Skeletal muscle satellite cell (primary cell): ENCODE data around the gene NT5C2.

ENCODE experiments used
- H3K27me3 ChIP-seq: 2 replicates; pipeline ENCODE4 v1.7.0; 2013; ENCODE audit warnings: low read length; ENCODE audit not compliant: control insufficient read depth, insufficient read depth
- H3K36me3 ChIP-seq: 2 replicates; pipeline ENCODE4 v1.7.0; 2013; ENCODE audit warnings: mild to moderate bottlenecking, control low read depth, low read length; ENCODE audit not compliant: insufficient read depth
- H3K4me1 ChIP-seq: 2 replicates; pipeline ENCODE4 v1.7.0; 2013; ENCODE audit warnings: low read length; ENCODE audit not compliant: control insufficient read depth, insufficient read depth
- H3K4me2 ChIP-seq: 2 replicates; pipeline ENCODE4 v1.7.0; 2013; ENCODE audit warnings: mild to moderate bottlenecking, low read length
- H3K4me3 ChIP-seq: 2 replicates; pipeline ENCODE4 v1.7.0; 2013; ENCODE audit warnings: low read length
- H3K9ac ChIP-seq: 2 replicates; pipeline ENCODE4 v1.7.0; 2013; ENCODE audit warnings: mild to moderate bottlenecking, low read depth, low read length, moderate library complexity
- H3K9me3 ChIP-seq: replicated peaks from 2 replicates; pipeline ENCODE4 v1.7.0; 2013; ENCODE audit warnings: mild to moderate bottlenecking, control low read depth, low read length

The NT5C2 gene

GRCh38 chr10:103098240-103098639 lies 94.8 kb downstream of the NT5C2 start:
- Histone ChIP-seq H3K36me3 (peaks cover 83% of the 10 kb centered on the region), H3K4me2 (no peak overlapping the region), H3K27me3 (no peaks in the 10 kb centered on the region), H3K4me1 (no peaks in the 10 kb centered on the region), H3K9me3 (no peaks in the 10 kb centered on the region), H3K9ac (no peak overlapping the region), H3K4me3 (no peak overlapping the region)

DNA sequence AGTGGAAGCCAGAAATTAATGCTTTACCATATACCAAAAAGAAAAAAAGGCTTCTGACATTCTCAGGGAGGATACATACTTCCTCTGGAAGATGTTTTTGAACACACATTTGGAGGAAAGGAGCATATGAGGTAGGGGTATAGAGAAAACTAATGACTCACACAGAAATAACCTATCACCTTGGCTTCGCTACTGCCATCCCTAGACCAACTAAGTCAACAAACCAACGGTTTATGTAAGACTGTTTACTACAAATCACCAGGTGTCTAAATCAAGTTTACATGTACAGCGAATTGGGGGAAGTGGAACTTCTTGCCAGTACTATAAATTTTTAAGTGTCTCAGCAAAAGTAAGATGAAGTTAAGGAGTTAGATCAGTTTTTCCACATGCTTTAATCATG lies 96.9 kb downstream of the NT5C2 start:
- peaks cover 90% of the 10 kb centered on the region for H3K36me3 ChIP-seq
- H3K4me3 ChIP-seq, result no peak overlapping the region
- no peaks in the 10 kb centered on the region for H3K27me3 ChIP-seq
- H3K9ac ChIP-seq, result no peak overlapping the region
- H3K9me3 ChIP-seq, result no peaks in the 10 kb centered on the region
- no peaks in the 10 kb centered on the region for H3K4me1 ChIP-seq
- no peak overlapping the region for H3K4me2 ChIP-seq

GRCh38 chr10:103095005-103095404 lies 98.1 kb downstream of the NT5C2 start:
- Histone ChIP-seq H3K9me3 (no peaks in the 10 kb centered on the region), H3K4me3 (no peak overlapping the region), H3K27me3 (no peaks in the 10 kb centered on the region), H3K4me1 (no peaks in the 10 kb centered on the region), H3K9ac (no peak overlapping the region), H3K4me2 (no peak overlapping the region), H3K36me3 (peaks cover 90% of the 10 kb centered on the region)

DNA sequence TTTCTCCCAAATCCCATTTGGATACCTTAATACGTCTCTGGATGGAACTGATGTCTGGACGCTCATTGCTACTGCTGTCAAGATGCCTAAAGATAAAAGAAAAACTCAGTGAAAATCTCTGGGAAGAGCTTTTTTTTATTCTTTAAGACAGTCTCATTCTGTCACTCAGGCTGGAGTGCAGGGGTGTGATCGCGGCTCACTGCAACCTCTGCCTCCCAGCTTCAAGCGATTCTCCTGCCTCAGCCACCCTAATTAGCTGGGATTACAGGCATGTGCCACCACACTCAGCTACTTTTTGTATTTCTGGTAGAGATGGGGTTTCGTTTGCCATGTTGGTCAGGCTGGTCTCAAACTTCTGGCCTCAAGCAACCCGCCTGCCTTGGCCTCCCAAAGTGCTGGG lies 102.2 kb downstream of the NT5C2 start:
- H3K4me3 ChIP-seq, result no peak overlapping the region
- H3K9me3 ChIP-seq, result no peaks in the 10 kb centered on the region
- no peak overlapping the region for H3K9ac ChIP-seq
- H3K4me1 ChIP-seq, result no peaks in the 10 kb centered on the region
- H3K27me3 ChIP-seq, result no peaks in the 10 kb centered on the region
- H3K36me3 ChIP-seq, result peaks cover 91% of the 10 kb centered on the region
- H3K4me2 ChIP-seq, result no peak overlapping the region

GRCh38 chr10:103089493-103089892 lies 103.6 kb downstream of the NT5C2 start:
- peaks cover 91% of the 10 kb centered on the region for H3K36me3 ChIP-seq
- no peaks in the 10 kb centered on the region for H3K27me3 ChIP-seq
- H3K4me1 ChIP-seq, result no peaks in the 10 kb centered on the region
- H3K9me3 ChIP-seq, result no peaks in the 10 kb centered on the region
- H3K4me3 ChIP-seq, result no peak overlapping the region
- no peak overlapping the region for H3K9ac ChIP-seq
- no peak overlapping the region for H3K4me2 ChIP-seq

GRCh38 chr10:103086799-103087198 lies 106.3 kb downstream of the NT5C2 start:
- Histone ChIP-seq H3K4me1 (no peaks in the 10 kb centered on the region), H3K4me2 (no peak overlapping the region), H3K27me3 (no peaks in the 10 kb centered on the region), H3K36me3 (peaks cover 80% of the 10 kb centered on the region), H3K4me3 (no peak overlapping the region), H3K9me3 (no peaks in the 10 kb centered on the region), H3K9ac (no peak overlapping the region)

- Histone ChIP-seq H3K27me3 (no peaks in the 10 kb centered on the region), H3K9me3 (no peaks in the 10 kb centered on the region), H3K4me3 (no peak overlapping the region), H3K4me2 (no peak overlapping the region), H3K4me1 (no peaks in the 10 kb centered on the region), H3K9ac (no peak overlapping the region), H3K36me3 (peaks cover 75% of the 10 kb centered on the region)
These were observed 106.8 kb downstream of the NT5C2 start for GRCh38 chr10:103086261-103086660.

DNA sequence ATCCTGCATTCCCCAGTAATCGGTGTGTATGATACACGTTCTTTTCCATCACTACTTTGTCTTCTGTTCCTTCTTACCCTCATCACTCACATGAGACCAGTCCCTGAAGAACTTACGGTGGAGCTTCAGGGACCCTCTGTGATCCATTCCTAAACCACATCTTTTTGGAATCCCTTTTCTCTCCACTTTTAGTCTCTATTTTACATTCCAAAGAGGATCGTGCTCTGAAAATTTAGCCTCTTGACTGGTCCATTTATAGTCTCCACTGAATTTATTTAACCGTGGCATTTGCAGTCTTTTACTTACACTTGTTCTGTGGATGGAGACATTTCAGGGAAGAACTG lies 109.1 kb downstream of the NT5C2 start:
- no peaks in the 10 kb centered on the region for H3K27me3 ChIP-seq
- H3K36me3 ChIP-seq, result peaks cover 52% of the 10 kb centered on the region
- no peak overlapping the region for H3K4me2 ChIP-seq
- no peak overlapping the region for H3K4me3 ChIP-seq
- H3K9me3 ChIP-seq, result no peaks in the 10 kb centered on the region
- no peak overlapping the region for H3K9ac ChIP-seq
- no peaks in the 10 kb centered on the region for H3K4me1 ChIP-seq

GRCh38 chr10:103083266-103083976 lies 109.7 kb downstream of the NT5C2 start:
- Histone ChIP-seq H3K27me3 (no peaks in the 10 kb centered on the region), H3K4me3 (no peak overlapping the region), H3K4me1 (no peaks in the 10 kb centered on the region), H3K36me3 (peaks cover 47% of the 10 kb centered on the region), H3K9ac (no peak overlapping the region), H3K4me2 (no peak overlapping the region), H3K9me3 (no peaks in the 10 kb centered on the region)

GRCh38 chr10:103082683-103083082 lies 110.4 kb downstream of the NT5C2 start:
- Histone ChIP-seq H3K36me3 (peaks cover 42% of the 10 kb centered on the region), H3K4me1 (no peaks in the 10 kb centered on the region), H3K9me3 (no peaks in the 10 kb centered on the region), H3K9ac (no peak overlapping the region), H3K4me3 (no peak overlapping the region), H3K27me3 (no peaks in the 10 kb centered on the region), H3K4me2 (no peak overlapping the region)

- H3K36me3 ChIP-seq, result peaks cover 26% of the 10 kb centered on the region
- no peak overlapping the region for H3K4me3 ChIP-seq
- H3K4me1 ChIP-seq, result no peaks in the 10 kb centered on the region
- no peak overlapping the region for H3K4me2 ChIP-seq
- no peak overlapping the region for H3K9ac ChIP-seq
- no peaks in the 10 kb centered on the region for H3K27me3 ChIP-seq
- no peaks in the 10 kb centered on the region for H3K9me3 ChIP-seq
These were observed 112.0 kb downstream of the NT5C2 start for GRCh38 chr10:103080891-103081581.

DNA sequence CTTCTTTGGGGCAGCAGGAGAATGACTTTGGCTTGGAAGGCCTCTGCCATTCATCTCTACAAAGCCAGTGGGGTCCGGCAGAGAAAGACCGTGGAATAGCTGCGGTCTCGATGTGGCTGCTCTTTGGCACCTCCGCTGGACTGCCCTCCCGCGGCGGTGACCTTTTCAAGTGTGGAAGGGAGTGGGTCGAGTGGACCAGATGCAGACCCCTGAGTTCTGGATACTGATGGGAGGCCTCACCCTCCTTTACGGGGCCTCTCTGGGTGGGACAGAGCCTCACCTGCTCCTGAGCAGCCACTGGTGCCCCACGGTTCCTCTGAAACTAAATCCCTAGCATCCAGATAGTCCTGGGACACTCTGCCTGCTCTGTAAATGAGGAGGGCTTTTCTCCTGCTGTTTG lies 113.1 kb downstream of the NT5C2 start:
- Histone ChIP-seq H3K27me3 (no peaks in the 10 kb centered on the region), H3K9ac (no peak overlapping the region), H3K4me2 (no peak overlapping the region), H3K36me3 (peaks cover 15% of the 10 kb centered on the region), H3K4me3 (no peak overlapping the region), H3K9me3 (no peaks in the 10 kb centered on the region), H3K4me1 (no peaks in the 10 kb centered on the region)
